A549 (cell line): ENCODE results near the gene RPS6KC1. TPM values are rescaled to one million over a fixed set of nuclear protein-coding genes. Genes with fewer than 3 reads are reported as not detected.
"Not testable (repeated sequence)": the region's sequence is repeated elsewhere in the genome, so short reads cannot be mapped to it uniquely, and the experiment has no call there.

Source experiments
- ATAC-seq, 2 experiments: fragments of 200-7000 bp in 1 of 2; fragments of >200 bp in 1 of 2; cut with Nextera tagmentation in 1 of 2; cut with Tn5 transposase in 1 of 2; 3 replicates each; pipeline versions ENCODE4 v1.8.0 to v1.9.1; 2018 to 2020; ENCODE audit warnings: mild to moderate bottlenecking in 1 of 2, moderate library complexity in 1 of 2
- CTCF ChIA-PET: fragments of 300-600 bp; sonication (Branson Sonifier 250); formaldehyde crosslinking; extraction: SDS; loops from one replicate; lab custom pipeline; 2021; ENCODE audit warnings: antibody characterized with exemption, inconsistent platforms; lab: Yijun Ruan, JAX
- POLR2A ChIA-PET: fragments of 350-600 bp; formaldehyde crosslinking; extraction: SDS; loops from one replicate; lab custom pipeline; 2021; ENCODE audit warnings: antibody characterized with exemption, inconsistent platforms; lab: Yijun Ruan, JAX
- DNase-seq, 2 experiments: peaks; one replicate each; pipeline versions ENCODE4 v3.0.0 to v3.0.0-alpha.2; 2011 to 2016; ENCODE audit warnings: low read depth in 1 of 2, low spot score in 1 of 2
- FAIRE-seq: peaks from 2 replicates; lab custom pipeline; 2011; peaks lifted over from hg19 to GRCh38; lab: Jason Lieb, UNC
- H3K27ac ChIP-seq, 2 experiments: fragments of >200 bp; sonication (Bioruptor Twin); formaldehyde crosslinking; 3 replicates each; pipeline ENCODE4 v1.5.1; 2016 to 2017
- H3K4me1 ChIP-seq: fragments of >200 bp; sonication (Bioruptor Twin); formaldehyde crosslinking; 3 replicates; pipeline ENCODE4 v1.6.1; 2016
- H3K4me2 ChIP-seq: fragments of >200 bp; sonication (Bioruptor Twin); formaldehyde crosslinking; 3 replicates; pipeline ENCODE4 v1.6.1; 2016
- H3K4me3 ChIP-seq: fragments of >200 bp; sonication (Bioruptor Twin); formaldehyde crosslinking; 3 replicates; pipeline ENCODE4 v1.5.1; 2016
- H3K9me3 ChIP-seq: fragments of >200 bp; sonication (Bioruptor Twin); formaldehyde crosslinking; 3 replicates; pipeline ENCODE4 v1.6.1; 2016
- CHD4 ChIP-seq: fragments of 200-600 bp; sonication (generic); IDR thresholded peaks from 2 replicates; pipeline ENCODE4 v1.6.1; 2016; ENCODE audit warnings: antibody characterized with exemption, mild to moderate bottlenecking, borderline replicate concordance
- EP300 ChIP-seq, 2 experiments: fragments of >200 bp; sonication (Bioruptor Twin); formaldehyde crosslinking; IDR thresholded peaks; 2 replicates in 1 of 2; 3 replicates in 1 of 2; pipeline ENCODE4 v1.6.1; 2016 to 2017
- FOSB ChIP-seq: fragments of 250-450 bp; sonication (Bioruptor Pico); IDR thresholded peaks from 2 replicates; pipeline ENCODE4 v1.5.0; 2020; ENCODE audit warnings: mild to moderate bottlenecking, moderate library complexity
- FOSL2 ChIP-seq, 2 experiments: fragments of 450-650 bp in 1 of 2; fragments of >200 bp in 1 of 2; sonication (Bioruptor Twin) in 1 of 2; formaldehyde crosslinking; IDR thresholded peaks; 2 replicates each; pipeline versions ENCODE4 v1.5.0 to v1.6.1; 2016 to 2020; ENCODE audit warnings: mild to moderate bottlenecking in 1 of 2, moderate library complexity in 1 of 2
- HEYL ChIP-seq: fragments of 250-450 bp; sonication (Bioruptor Pico); IDR thresholded peaks from 2 replicates; pipeline ENCODE4 v1.8.0; 2021; ENCODE audit warnings: mild to moderate bottlenecking, moderate library complexity
- KDM1A ChIP-seq: fragments of 200-600 bp; sonication (generic); IDR thresholded peaks from 2 replicates; pipeline ENCODE4 v1.6.1; 2016; ENCODE audit warnings: low read depth, mild to moderate bottlenecking
- KDM5A ChIP-seq: fragments of 200-600 bp; sonication (generic); IDR thresholded peaks from 2 replicates; pipeline ENCODE4 v1.6.1; 2016; ENCODE audit warnings: antibody characterized with exemption, mild to moderate bottlenecking
- MAZ ChIP-seq: fragments of 150-350 bp; IDR thresholded peaks from 2 replicates; pipeline ENCODE4 v1.6.1; 2014; ENCODE audit warnings: antibody characterized with exemption, low read depth, low read length, borderline replicate concordance
- NR3C1 ChIP-seq: fragments of >200 bp; sonication (Bioruptor Twin); formaldehyde crosslinking; IDR thresholded peaks from 3 replicates; pipeline ENCODE4 v1.6.1; 2017
- POLR2AphosphoS2 ChIP-seq: conservative IDR thresholded peaks from 2 replicates; pipeline ENCODE4 v1.6.1; 2012; ENCODE audit warnings: low read length, improper control_type of control experiment, inconsistent platforms
- TFCP2L1 ChIP-seq: fragments of 250-450 bp; sonication (Bioruptor Pico); IDR thresholded peaks from 2 replicates; pipeline ENCODE4 v1.5.0; 2021; ENCODE audit warnings: mild to moderate bottlenecking
- TP53 ChIP-seq: fragments of 250-450 bp; sonication (Bioruptor Pico); IDR thresholded peaks from 2 replicates; pipeline ENCODE4 v1.5.0; 2021; ENCODE audit warnings: mild to moderate bottlenecking, moderate library complexity
- ZSCAN20 ChIP-seq: fragments of 250-450 bp; sonication (Bioruptor Pico); IDR thresholded peaks from 2 replicates; pipeline ENCODE4 v1.8.0; 2022; ENCODE audit warnings: mild to moderate bottlenecking, moderate library complexity
- WGBS: methylation state at CpG from one replicate; pipeline ENCODE4 v1.1.6; 2017; ENCODE audit errors: missing lambda C conversion rate; 5-methylcytosine and 5-hydroxymethylcytosine counted together
- polyA plus RNA-seq, 4 experiments: library from polyadenylated mRNA; depleted of rRNA in 3 of 4; stranded (reverse); fragments of >200 nt; fragmentation: RNase III in 1 of 4; extraction: RNeasy Plus Mini Kit Qiagen cat#74134 plus additional on column Dnase treatment in 1 of 4; gene quantifications; 2 replicates in 3 of 4; 3 replicates in 1 of 4; pipeline ENCODE4 v1.2.3, GENCODE V29; 2011 to 2017
- TF ChIP-seq, protein P1 (sequence below): fragments of 450-650 bp; IDR thresholded peaks from 2 replicates; pipeline ENCODE4 v1.6.1; 2014; ENCODE audit warnings: antibody characterized with exemption
- TF ChIP-seq, protein P2 (sequence below): fragments of 200-600 bp; sonication (generic); IDR thresholded peaks from 2 replicates; pipeline ENCODE4 v1.6.1; 2016; ENCODE audit warnings: antibody characterized with exemption, mild to moderate bottlenecking, moderate library complexity
- TF ChIP-seq, protein P3 (sequence below): IDR thresholded peaks from 2 replicates; pipeline ENCODE4 v1.6.1; 2012; ENCODE audit warnings: low read depth, borderline replicate concordance

The RPS6KC1 gene
- polyA plus RNA-seq, 2 of the 4 experiments (the other 2 are of a cell fraction) = 11.7 to 25.4 TPM

DNA sequence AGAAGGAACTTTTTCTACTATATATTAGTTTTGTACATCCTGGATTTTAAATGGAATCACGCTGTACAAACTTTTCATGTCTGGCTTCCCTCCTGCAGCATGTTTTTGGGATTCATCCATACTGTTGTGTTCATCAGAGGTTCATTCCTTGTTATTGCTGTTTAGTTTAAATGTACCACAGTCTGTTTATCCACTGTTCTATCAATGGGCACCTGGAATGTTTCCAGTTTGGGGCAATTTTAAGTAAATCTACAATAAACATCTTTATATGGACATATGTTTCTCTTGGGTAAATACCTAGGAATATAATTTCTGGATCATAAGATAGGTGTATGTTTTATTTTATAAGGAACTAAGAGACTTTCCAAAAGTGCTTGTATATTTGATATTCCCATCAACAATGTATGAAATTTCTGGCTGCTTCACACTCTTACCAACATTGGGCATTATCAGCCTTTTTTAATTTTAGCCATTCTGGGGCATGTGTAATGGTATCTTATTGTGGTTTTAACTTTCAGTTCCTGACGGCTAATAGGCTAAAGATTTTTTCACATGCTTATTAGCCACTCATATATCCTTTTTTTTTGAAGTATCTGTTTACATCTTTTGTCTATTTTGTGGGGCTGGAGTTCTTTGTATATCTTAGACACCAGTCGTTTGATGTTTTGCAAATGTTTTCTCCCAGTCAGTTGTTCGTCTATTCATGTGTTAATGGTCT is 48.8 kb downstream of the RPS6KC1 start:
- Histone ChIP-seq H3K4me2 (no peak overlapping the region), H3K9me3 (no peaks in the 10 kb centered on the region), H3K27ac (no peak overlapping the region), H3K4me3 (no peak overlapping the region), H3K4me1 (no peaks in the 10 kb centered on the region)
- ATAC-seq (no peak), DNase-seq (no peak), FAIRE-seq (no peak)
- no peak for TF ChIP-seq HEYL (CRISPR knock-in tag)
- TF ChIP-seq KDM1A = no peak
- TF ChIP-seq POLR2AphosphoS2 = no peak
- no peak for TF ChIP-seq ZSCAN20 (CRISPR knock-in tag)
- no peak for TF ChIP-seq NR3C1
- TF ChIP-seq, protein P1, sequence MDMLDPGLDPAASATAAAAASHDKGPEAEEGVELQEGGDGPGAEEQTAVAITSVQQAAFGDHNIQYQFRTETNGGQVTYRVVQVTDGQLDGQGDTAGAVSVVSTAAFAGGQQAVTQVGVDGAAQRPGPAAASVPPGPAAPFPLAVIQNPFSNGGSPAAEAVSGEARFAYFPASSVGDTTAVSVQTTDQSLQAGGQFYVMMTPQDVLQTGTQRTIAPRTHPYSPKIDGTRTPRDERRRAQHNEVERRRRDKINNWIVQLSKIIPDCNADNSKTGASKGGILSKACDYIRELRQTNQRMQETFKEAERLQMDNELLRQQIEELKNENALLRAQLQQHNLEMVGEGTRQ = no peak
- TF ChIP-seq FOSL2 (IDR thresholded peaks at IDR 0.05) = no peak
- TF ChIP-seq FOSL2 (CRISPR knock-in tag; IDR thresholded peaks at IDR 0.05) = no peak
- TF ChIP-seq, protein P2, sequence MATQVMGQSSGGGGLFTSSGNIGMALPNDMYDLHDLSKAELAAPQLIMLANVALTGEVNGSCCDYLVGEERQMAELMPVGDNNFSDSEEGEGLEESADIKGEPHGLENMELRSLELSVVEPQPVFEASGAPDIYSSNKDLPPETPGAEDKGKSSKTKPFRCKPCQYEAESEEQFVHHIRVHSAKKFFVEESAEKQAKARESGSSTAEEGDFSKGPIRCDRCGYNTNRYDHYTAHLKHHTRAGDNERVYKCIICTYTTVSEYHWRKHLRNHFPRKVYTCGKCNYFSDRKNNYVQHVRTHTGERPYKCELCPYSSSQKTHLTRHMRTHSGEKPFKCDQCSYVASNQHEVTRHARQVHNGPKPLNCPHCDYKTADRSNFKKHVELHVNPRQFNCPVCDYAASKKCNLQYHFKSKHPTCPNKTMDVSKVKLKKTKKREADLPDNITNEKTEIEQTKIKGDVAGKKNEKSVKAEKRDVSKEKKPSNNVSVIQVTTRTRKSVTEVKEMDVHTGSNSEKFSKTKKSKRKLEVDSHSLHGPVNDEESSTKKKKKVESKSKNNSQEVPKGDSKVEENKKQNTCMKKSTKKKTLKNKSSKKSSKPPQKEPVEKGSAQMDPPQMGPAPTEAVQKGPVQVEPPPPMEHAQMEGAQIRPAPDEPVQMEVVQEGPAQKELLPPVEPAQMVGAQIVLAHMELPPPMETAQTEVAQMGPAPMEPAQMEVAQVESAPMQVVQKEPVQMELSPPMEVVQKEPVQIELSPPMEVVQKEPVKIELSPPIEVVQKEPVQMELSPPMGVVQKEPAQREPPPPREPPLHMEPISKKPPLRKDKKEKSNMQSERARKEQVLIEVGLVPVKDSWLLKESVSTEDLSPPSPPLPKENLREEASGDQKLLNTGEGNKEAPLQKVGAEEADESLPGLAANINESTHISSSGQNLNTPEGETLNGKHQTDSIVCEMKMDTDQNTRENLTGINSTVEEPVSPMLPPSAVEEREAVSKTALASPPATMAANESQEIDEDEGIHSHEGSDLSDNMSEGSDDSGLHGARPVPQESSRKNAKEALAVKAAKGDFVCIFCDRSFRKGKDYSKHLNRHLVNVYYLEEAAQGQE = no peak
- no peak for TF ChIP-seq TFCP2L1 (CRISPR knock-in tag)
- TF ChIP-seq EP300 (IDR thresholded peaks at IDR 0.05) = no peak
- no peak for TF ChIP-seq FOSB (CRISPR knock-in tag)
- TF ChIP-seq MAZ = no peak
- TF ChIP-seq, protein P3, sequence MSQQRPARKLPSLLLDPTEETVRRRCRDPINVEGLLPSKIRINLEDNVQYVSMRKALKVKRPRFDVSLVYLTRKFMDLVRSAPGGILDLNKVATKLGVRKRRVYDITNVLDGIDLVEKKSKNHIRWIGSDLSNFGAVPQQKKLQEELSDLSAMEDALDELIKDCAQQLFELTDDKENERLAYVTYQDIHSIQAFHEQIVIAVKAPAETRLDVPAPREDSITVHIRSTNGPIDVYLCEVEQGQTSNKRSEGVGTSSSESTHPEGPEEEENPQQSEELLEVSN = no peak
- TF ChIP-seq TP53 (CRISPR knock-in tag) = no peak
- no peak for TF ChIP-seq CHD4
- no peak for TF ChIP-seq KDM5A
- CTCF ChIA-PET = no interaction called here
- 68% methylated on average over 4 of the region's 4 CpGs for WGBS
- POLR2A ChIA-PET = no interaction called here

GRCh38 chr1:213100565-213100964 is 49.5 kb downstream of the RPS6KC1 start:
- H3K27ac ChIP-seq, CTCF ChIA-PET, FAIRE-seq, H3K9me3 ChIP-seq, DNase-seq, H3K4me2 ChIP-seq, H3K4me1 ChIP-seq, POLR2A ChIA-PET, ATAC-seq, H3K4me3 ChIP-seq: not testable (repeated sequence)
- WGBS = 87% methylated on average over 4 of the region's 4 CpGs
